ENCODE measurements around the gene PNPO.

Gene PNPO

DNA sequence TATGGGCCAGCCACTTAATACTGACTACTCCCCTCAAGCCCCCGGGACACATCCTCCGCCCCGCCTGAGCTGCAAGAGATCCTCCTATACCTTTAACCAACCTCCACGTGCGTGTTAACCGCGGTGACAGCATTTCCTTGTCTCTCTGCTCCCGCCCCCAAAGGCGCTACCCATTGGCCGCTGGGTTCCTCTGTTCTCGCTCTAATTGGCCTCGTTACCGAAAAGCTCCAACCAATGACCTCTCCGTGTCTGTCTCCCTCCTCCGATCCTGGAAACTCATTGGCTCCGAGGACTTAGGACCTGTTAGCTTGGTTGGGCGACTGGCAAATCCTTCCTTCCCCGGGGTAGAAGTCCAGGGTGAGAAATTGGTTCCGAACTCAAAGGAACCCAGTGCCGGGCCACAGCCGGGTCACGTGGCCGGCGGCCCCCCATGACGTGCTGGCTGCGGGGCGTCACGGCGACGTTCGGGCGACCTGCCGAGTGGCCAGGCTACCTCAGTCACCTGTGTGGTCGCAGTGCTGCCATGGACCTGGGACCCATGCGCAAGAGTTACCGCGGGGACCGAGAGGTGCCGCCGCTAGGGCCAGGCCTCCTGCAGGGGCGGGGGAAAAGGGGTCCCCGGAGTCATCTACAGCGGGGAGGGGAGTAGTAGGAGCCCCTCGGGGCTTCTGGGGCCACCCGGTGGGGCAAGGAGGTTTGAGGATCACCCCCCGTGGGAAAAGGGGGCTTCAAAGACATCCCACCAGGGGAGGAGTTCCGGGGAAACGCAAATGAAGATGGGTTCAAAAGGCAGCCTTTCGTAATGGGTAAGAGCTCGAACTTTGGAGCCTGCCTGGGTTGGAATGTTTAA, at the start of gene PNPO:
Gene PNPO (plus strand): TSS at position 326 of the 850 bp plus-strand sequence. CDS start 105 bp downstream, at position 431.
- DNase-seq (ENCODE audit: low spot score) (peak; percentile 97), FAIRE-seq (peak; percentile 63)

GRCh38 chr17:47894498-47895346, 46.6 kb upstream of the PNPO start:
- DNase-seq (ENCODE audit: low spot score) (no peak), FAIRE-seq (no peak)

- no peak for FAIRE-seq
Measured at GRCh38 chr17:47895347-47895855, 46.0 kb upstream of the PNPO start.

DNA sequence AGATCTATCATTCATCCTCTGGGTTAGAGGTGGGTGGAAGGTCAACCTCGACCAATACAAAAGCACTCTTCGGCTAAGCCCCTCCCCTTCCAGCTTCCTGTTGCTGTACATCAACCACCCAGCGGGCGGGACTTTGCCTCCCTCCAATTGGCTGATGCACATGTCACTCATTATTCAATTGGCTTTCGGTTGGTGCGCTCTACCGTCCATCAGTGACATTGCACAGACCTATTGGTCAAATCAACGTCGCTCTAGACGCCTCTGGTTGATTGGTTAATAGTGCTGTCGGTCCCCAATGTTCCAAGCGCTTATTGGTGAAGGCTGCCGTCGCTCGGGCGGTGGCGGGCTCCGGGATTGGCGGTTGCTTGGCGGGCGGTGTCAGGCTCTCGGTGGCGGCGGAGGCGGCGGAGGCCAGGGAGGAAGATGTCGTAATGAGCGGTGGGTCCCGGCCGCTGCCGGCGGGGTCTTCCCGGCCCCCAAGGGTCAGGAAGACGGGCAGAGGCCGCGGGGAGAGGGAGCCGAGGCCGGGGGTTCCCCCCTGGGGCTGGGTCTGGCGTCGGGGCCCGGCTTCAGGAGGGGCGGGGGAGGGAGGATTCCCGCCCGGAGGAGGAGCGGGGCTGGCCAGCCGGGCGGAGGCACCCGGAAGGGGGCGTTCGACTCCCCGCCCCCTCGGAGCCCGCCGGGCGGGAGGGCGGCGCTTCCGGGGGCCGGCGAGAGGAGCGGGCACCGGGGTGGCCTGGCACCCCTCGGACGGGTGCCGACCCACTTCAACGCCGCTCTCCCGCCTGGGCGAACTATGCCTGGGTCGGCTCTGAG, 45.3 kb upstream of the PNPO start, which contains the start of gene SP2:
Gene SP2 (plus strand): TSS at position 381 of the 816 bp plus-strand sequence. CDS start 51 bp downstream, at position 432.
- FAIRE-seq (no peak), DNase-seq (ENCODE audit: low spot score) (peak; percentile 99)

More at GRCh38 chr17:47895347-47895855, 46.0 kb upstream of the PNPO start:
- DNase-seq (ENCODE audit: low spot score): no peak

DNA sequence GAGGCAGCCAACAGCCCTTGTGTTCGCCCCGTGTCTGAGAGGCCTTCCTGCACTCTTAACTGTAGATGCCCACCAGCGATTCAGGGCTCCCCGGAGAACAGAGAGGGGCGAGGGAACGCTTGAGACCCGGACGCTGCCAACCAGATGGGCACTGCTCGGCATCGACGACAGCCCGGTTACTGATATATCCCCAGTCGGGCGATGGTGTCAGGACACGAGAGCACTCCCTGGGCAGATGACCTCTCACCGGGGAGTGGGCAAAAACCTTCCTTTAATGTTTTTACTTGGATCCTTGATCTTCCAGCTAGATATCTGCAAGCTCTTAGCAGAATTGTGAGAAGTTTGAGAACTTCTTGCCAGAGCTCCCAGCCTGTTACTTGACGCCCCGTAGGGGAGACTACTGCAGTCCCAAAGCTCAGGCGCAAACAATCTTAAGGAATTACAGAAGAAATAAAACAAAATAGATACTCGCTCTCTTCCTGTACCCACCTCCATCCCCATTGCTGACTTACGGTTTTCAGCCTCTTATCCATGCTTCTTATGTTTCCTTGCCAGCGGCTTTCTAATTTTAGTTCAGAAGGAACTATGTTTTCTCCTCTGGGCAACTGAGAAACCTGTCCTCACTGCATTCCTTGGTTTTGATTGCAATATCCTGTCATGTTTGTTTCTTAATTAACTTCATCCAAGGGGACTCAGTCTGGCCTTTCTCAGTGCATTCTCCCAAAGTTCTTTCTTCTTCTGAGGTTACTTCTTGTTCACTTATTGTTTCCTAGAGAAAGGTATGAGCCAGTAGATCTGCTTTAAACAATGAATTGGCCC, 44.5 kb upstream of the PNPO start:
- FAIRE-seq: no peak
- DNase-seq (ENCODE audit: low spot score): no peak

GRCh38 chr17:47897561-47897960, 43.8 kb upstream of the PNPO start:
- FAIRE-seq (no peak), DNase-seq (ENCODE audit: low spot score) (no peak)

DNA sequence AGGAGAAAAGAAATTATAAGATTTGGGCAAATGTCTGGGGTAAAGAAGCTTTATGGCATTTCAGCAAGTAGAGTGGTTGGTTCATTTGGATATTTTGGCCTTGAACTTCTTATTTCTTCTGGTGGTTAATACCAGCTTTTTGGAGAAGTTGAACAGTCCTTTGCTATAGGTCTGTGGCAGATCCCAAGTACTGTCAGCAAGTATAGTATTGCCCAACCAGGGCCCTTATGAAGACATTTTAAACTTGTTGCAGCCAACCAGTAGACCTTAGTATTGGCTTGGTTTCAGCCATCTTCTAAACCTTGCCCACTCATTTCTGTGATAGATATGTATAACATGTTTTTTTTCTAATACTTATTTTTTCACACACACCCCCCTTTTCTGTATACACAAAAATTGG, 43.1 kb upstream of the PNPO start:
- FAIRE-seq (no peak), DNase-seq (ENCODE audit: low spot score) (no peak)

- DNase-seq (ENCODE audit: low spot score) (no peak), FAIRE-seq (no peak)
Measured at GRCh38 chr17:47899643-47900042, 41.7 kb upstream of the PNPO start.

DNA sequence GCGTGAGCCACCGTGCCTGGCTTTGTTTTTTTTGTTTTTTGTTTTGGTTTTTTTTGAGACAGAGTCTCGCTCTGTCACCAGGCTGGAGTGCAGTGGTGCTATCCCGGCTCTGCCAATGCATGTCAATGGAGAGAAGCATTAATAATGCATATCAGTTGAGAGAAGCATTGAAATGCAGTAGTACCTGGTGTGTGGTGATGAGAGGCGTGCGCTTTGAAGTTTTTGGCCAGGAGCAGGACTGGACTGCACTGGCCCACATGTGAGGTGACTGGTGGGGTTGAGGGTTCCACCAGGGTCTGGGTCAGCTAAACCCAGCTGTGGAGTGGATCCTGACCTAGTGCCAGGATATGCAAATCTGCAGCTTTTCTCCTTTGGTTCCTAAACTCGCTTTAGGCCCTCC, 39.9 kb upstream of the PNPO start:
- no peak for DNase-seq (ENCODE audit: low spot score)
- no peak for FAIRE-seq

- FAIRE-seq: no peak
- no peak for DNase-seq (ENCODE audit: low spot score)
Measured at GRCh38 chr17:47902039-47902744, 39.2 kb upstream of the PNPO start.

DNA sequence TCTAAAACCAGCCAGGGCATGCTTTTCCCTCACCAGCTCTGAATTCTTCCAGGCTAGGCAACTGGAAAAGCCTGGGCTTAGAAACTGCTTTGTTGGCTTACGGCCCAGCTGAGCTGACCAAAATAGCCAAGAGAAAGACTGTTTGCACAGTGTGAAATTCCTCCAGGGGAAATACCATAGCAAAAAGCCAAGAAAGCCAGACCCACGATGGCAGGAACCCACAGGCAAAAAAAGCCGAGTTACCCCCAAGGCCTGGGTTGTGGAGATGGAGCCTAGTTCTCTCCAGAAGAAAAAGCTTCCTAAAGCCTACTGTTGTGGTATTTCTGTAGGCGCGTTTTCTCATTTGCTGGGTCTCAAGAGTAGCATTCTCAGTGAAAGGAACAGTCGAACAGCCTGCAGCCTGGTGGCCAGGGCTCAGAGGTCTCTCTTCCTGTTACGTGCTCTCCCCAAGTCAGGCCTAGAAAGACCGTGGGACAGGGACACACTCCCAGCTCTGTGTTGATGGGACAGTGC, 36.1 kb upstream of the PNPO start:
- FAIRE-seq: no peak

DNA sequence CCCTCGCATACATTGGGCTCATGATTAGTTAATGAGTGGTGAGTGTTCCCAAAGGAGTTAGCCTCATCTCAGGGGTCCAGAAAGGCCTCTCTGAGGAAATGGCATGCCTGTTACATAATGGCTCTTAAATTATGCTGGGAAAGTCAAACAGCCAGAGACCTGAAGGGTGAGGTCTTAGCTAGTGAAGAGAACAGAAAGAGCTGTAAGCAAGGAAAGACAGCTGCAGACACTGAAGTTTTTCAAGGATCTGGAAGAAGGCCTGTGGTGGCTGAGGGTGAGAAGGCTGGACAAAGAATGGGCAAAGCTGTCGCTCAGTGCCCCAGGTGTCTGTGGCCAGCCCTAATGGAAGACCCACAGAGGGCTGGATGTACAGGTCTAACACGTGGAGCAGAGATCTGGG, 34.9 kb upstream of the PNPO start:
- DNase-seq (ENCODE audit: low spot score) (no peak), FAIRE-seq (no peak)

More for the DNA sequence above, 36.1 kb upstream of the PNPO start:
- DNase-seq (ENCODE audit: low spot score): no peak

GRCh38 chr17:47907932-47908562, 33.3 kb upstream of the PNPO start:
- FAIRE-seq (no peak), DNase-seq (ENCODE audit: low spot score) (no peak)

- FAIRE-seq: no peak
- DNase-seq (ENCODE audit: low spot score): no peak
Measured at GRCh38 chr17:47913050-47913449, 28.3 kb upstream of the PNPO start.

DNA sequence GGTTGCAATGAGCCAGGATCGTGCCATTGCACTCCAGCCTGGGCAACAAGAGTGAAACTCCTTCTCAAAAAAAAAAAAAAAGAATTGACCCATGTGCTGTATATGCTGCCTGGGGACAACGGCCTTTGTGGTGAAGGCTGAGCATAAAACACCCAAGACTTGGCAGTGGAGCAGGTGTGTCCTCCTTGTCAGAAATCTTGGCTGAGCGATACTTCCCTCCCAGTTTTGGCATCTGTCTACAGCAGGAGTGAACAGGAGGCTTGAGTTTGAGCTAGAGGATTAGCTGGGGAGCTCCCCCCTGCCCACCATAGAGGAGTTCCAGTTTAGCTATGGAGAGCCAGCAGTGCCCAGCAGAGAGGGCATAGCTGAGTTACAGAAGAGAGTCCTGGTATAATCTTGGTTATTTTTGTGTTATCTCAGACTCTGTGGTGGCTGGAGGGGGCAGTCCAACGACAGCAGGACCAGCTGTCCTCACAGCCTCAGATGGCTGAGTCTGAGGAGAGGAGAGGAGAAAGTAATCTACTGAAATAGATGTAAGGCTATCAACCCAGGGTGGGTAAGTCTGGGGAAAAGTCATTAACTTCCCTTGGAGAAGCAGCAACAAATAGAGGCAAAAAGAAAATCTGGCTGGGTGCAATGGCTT, 26.9 kb upstream of the PNPO start:
- FAIRE-seq (no peak), DNase-seq (ENCODE audit: low spot score) (no peak)

DNA sequence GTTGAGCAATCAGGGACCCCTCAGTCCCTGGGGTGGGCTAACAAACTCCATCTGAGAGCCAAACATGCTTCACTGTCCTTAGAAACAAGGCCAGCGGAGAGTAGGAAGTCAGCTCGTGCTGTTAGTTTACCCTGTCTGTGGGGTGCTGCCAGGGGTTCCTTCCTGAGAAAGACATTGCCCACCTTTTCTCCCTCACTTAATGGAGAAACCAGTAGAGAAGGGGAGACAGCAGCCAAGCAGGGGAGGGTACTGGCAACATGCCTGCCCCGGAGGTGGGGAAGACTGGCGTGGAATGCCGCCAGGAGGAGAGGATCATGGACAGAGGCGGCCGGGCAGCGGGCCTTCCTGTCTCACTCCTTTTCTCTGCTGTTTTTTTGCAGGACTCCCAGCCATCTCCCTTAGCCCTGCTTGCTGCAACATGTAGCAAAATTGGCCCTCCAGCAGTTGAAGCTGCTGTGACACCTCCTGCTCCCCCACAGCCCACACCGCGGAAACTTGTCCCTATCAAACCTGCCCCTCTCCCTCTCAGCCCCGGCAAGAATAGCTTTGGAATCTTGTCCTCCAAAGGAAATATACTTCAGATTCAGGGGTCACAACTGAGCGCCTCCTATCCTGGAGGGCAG, 25.5 kb upstream of the PNPO start:
- no peak for FAIRE-seq
- DNase-seq (ENCODE audit: low spot score): no peak

DNA sequence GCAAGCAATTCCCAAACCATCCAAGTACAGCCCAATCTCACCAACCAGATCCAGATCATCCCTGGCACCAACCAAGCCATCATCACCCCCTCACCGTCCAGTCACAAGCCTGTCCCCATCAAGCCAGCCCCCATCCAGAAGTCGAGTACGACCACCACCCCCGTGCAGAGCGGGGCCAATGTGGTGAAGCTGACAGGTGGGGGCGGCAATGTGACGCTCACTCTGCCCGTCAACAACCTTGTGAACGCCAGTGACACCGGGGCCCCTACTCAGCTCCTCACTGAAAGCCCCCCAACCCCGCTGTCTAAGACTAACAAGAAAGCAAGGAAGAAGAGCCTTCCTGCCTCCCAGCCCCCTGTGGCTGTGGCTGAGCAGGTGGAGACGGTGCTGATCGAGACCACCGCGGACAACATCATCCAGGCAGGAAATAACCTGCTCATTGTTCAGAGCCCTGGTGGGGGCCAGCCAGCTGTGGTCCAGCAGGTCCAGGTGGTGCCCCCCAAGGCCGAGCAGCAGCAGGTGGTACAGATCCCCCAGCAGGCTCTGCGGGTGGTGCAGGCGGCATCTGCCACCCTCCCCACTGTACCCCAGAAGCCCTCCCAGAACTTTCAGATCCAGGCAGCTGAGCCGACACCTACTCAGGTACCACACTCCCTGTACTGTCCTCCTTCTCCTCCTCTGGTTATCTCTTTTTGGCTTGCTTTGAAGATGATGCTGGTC, 24.7 kb upstream of the PNPO start:
- FAIRE-seq: no peak
- DNase-seq (ENCODE audit: low spot score): no peak

Measured in urothelium cell line (cell line).